Stimulated activated CD4-positive, alpha-beta T cell treated with anti-CD3 and anti-CD28 coated beads, Interleukin-2, amount 100 ng/mL, for 24 hours (primary cell): Measurements from ENCODE around the gene CLCF1.
"Not testable (repeated sequence)": the region's sequence is repeated elsewhere in the genome, so short reads cannot be mapped to it uniquely, and the experiment has no call there.

ENCODE experiments used
- DNase-seq, 2 donors: peaks; one replicate each; pipeline ENCODE4 v3.0.0-alpha.2; 2020

CLCF1 gene

DNA sequence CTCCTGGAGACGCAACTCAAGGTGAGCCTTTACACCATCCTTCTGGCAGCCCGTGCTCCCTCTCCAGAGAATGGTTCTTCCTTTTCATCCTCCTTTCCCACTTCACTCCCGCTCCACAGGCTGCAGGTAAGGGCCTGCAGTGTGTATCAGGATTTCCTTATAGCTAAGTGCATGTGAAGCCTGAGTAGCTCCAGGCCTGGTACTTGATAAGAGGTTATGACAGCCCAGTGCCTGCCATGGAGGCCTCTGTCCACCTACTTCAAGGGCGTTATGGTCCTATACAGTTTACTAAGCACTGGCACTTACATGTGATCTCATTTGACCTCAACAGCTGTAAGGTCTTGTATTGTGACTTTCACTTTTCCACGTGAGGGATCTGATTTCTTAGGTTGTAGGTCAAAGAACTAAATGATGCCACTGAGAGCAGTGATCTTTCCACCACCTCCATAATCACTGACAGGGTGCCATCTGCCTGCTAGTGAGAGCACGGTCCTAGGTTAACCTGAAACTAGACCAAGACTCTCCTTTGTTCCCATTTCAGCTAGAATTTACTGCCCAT lies 52.0 kb downstream of the CLCF1 start:
- DNase-seq, result no peak

DNA sequence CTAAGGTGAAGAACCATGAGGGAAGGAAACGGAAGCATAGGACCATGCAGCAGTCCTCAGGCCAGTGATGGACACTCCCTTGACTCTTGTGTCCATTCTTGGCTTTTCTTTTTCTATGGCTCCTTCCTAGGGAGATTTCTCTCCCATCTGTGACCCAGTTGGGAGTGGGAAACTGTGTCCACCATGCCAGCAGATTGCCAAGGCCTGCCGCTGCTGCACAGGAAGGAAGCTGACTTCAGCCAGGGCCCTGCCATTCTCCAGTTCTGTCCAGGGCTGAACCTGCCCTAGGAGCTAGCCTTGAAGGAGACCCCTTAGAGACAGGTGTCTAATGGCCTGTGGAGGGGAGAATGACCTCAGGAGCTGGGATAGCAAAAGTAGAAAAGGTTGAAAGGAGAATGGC lies 52.7 kb downstream of the CLCF1 start:
- DNase-seq, result no peak

DNA sequence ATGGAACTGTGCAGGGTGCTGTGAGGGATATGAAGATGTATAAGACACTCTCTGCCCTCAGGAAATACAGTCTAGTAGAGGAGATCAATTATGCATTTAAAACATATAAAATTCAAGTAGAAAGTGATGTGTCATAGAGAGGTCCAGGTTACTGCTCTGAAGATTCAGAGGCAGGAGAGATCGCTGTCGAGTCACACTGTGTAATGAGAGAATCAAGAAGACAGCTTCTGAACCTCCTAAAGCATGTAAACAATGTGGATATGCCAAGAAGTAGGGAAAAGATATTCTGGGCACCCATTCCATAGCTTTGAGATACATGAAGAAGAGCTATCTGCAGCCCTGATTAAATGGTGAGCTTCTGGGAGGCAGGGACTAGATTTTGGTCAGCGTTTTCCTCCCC lies 53.4 kb downstream of the CLCF1 start:
- no peak for DNase-seq

DNA sequence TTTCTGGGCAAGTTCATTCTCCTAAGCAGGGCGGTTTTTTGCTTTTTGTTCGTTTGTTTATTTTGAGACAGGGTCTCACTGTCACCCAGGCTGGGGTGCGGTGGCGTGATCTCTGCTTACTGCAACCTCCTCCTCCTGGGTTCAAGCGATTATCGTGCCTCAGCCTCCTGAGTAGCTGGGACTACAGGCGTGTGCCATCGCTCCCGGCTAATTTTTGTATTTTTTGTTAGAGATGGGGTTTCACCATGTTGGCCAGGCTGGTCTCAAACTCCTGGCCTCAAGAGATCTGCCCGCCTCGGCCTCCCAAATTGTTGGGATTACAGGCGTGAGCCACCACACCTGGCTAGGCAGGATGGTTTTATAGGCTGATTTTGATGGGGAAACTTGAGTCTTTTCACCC lies 54.5 kb downstream of the CLCF1 start:
- DNase-seq, result not testable (repeated sequence)

DNA sequence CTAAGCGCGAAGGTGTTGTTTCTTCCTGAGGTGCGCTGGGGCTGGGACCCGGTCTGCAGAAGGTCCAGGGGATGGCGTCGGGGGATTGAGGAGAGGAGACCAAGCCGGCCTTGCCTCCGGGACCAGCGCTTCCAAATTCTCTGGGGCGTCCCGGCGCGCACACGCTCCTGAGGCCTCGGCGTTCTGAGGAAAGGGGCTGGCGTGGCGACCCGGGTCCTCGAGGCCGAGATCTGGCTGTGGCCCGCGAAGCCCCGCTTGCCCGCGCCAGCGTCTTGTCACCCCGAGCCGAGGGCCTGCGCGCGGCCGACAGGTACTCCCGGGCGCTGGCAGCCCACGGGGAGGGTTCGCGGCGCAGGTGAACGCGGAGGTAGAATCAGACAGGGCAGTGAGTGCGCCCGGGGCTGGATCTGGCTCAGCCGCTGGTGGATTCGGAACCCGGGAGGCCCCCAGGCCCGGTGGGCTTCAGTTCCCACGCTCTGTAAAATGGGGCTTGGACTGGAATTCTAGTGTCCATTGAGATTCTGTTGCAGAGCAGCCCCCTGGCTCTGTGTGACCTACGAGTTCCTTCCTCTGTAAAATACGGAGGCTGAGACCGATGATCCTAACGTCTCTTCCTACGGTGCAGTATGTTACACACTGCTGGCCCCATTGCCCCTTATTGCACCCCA lies 55.4 kb downstream of the CLCF1 start:
- no peak for DNase-seq

DNA sequence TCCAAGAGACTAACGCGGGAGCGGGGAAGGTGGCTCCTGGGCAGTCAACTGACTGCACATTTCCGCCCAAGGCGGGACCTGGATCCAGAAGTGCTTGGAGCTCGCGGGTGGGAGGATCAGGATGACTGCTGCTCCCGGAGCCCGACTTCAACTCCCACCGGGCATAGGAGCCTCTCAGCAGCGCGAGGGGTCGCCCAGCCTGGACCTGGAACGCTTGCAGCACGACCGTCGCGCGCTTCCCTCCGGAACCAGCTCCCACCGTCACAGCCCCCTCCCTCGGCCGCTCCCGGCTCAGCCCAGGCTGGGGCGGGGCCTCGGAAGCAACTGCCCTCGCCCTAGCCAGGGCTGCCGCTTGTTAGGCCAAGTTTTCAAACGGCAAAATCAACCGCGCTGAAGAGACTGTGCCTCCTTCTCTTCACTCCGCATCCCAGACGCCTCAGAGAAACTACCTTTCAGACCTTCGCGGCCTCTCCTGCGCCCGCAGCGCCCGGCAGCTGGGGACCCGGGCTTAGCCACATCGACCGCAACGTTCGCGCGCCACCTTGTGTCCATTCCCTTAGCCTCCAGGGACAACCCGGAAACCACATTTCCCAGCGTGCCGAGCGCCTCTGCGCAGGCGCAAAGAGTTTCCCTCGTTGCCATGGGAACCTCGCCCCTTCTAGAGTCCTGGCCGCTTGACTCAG lies 56.1 kb downstream of the CLCF1 start:
- DNase-seq, result peak; percentile 99

DNA sequence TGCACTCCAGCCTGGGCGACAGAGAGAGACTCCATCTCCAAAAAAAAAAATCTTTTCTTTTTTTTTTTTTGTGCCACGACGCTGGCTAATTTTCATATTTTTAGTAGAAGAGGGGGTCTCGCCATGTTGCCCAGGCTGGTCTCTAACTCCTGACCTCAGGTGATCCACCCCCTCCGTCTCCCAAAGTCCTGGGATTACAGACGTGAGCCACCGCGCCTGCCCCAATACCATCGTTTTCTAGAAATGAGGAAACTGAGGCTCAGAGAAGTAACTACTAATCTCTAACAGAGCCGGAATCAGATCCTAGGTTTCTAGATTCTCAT lies 56.6 kb downstream of the CLCF1 start:
- no peak for DNase-seq

DNA sequence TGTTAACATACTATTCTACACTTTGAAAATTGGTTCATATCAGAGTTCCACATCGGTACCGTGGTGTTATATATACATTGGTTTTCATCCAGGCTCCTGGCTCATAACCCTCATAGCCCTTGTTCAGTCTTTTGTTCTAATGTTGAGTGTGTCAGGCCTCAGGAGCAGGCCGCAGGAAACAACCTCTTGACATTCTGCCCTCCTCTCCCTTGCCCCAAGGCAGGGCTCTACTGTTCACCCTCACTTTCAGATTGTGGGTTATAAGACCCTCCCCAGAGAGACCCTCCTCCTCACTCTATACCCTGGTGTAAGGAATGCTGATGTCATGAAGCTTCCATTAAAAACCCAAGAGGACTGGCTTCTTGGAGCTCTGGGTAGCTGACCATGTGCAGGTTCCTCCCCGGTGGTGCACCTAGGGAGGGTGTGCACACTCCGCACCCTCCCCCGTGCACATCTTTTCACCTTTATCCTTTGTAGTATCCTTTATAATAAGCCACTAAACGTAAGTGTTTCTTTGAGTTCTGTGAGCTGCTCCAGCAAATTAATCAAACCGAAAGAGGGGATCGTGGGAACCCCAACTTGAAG lies 58.0 kb downstream of the CLCF1 start:
- no peak for DNase-seq

DNA sequence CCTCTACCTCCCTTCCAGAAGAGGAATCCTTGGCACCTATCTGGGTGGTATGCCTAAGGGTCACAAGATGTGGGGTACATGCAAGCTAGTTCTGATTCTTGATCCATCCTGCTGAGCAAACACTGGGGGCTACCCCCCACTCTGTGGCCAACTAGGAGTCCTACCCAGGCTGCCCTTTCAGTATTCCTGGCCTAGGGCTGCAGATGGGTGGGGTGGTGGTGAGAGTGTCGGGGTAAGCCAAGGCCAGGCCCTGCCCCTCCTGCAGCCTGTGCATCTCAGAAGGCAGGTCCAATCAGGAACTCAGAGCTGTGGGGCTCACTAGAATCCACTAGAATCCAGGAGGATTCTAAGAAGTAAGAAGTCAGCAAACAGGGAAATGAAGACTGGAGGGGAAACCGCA lies 59.2 kb downstream of the CLCF1 start:
- no peak for DNase-seq
